ENCODE measurements around the gene MARK3.

DNA sequence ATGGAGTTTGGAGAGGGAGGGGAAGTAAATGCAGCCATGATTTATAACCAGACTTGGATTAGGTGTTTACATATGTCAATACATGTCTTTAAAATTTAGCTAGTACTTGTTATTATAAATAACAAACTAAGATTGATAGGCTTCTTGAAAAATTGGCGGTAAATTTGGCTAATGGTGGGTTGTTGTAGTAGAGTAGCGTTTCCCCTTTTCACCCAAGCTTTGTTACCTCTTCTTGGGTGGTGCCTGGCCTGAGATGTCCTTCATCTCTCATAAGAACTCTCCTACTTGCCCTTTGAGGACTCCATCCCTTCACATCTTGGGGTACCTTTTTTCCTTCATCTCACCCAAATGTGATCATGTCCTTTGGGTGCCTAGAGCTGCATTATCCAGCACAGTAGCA, 11.2 kb downstream of the MARK3 start:
- TF ChIP-seq POLR2A (IDR thresholded peaks at IDR 0.05) (no peak), CTCF (IDR thresholded peaks at IDR 0.05) (no peak)
